HG02678 (cell line): Measurements from ENCODE around the gene NRG3.

Experiments
- ATAC-seq: cut with Tn5 transposase; IDR thresholded peaks from one replicate; pipeline ENCODE4 v1.9.1; 2021; ENCODE audit warnings: mild to moderate bottlenecking, moderate library complexity; ENCODE audit not compliant: unreplicated experiment

The NRG3 gene

DNA sequence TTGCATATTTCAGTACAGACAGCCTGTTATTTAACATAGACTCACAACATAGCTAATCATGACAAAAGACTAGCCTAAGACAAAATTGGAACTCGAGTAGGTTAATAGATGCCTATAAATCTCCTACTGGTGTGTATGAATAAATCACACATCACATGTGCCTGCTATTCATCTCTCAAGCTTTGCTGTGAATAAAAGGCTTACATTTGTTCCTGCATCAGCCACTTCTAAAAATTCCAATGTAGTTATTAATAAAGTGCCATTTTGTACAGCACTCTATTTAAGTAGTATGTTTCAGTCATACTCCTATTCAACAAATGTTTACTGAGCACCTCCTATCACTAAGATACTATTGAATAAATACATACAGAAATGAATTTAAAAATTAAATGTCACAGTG lies 486.3 kb downstream of the NRG3 start:
- no peak for ATAC-seq

DNA sequence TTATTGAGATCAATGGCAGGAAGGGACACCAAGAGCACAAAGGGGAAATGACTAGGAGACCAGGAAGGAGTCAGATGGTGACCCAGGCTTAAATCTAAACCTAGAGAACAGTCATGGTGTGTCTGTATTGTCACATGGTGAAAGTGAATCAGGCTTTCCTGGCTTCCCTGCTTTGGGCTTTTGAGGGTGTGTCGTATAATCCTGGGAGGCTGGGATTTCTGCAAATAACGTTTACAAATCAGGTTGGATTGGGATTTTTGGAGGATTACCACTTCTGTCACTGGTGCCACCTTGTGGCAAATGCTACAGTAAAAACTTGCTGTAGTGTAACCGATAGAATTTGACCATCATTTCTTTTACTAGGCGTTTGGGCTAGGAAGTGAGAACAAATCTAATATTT lies 502.6 kb downstream of the NRG3 start:
- no peak for ATAC-seq

DNA sequence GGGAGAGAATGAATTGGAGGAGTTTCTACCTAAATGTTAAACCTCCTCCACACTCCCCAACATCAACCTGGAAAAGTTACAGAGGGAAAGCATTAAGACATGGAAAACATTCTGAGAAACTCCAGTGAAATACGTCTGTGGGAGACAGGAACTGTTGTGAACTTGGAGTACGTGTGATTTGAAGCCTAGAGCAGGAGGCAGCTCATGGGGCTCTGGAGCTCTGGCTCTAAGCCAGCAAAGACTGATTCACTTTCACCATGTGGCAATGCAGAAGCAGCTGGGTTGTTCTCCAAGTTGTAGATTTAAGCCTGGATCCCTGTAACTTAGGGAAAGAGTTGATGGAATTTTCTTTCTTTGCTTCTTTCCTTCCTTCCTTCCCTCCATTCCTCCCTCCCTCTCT lies 503.2 kb downstream of the NRG3 start:
- no peak for ATAC-seq

DNA sequence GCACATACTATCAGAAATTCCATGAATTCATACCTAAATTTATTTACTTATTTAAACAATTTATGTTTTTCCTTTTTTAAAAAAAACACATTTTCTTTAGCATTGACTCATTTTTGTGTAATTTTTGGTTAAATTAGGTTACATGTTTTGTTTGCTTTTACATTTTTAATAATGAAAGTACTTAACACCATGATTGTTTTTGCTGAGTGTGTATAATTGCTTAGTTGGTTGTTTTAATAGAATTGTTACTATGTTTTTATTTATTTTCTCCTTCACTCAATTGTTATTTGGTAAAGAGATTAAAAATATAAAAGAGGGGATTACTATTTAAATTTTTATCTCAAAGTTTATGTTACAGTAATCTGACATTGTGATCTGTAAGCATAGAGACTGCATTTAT lies 508.4 kb downstream of the NRG3 start:
- no peak for ATAC-seq

DNA sequence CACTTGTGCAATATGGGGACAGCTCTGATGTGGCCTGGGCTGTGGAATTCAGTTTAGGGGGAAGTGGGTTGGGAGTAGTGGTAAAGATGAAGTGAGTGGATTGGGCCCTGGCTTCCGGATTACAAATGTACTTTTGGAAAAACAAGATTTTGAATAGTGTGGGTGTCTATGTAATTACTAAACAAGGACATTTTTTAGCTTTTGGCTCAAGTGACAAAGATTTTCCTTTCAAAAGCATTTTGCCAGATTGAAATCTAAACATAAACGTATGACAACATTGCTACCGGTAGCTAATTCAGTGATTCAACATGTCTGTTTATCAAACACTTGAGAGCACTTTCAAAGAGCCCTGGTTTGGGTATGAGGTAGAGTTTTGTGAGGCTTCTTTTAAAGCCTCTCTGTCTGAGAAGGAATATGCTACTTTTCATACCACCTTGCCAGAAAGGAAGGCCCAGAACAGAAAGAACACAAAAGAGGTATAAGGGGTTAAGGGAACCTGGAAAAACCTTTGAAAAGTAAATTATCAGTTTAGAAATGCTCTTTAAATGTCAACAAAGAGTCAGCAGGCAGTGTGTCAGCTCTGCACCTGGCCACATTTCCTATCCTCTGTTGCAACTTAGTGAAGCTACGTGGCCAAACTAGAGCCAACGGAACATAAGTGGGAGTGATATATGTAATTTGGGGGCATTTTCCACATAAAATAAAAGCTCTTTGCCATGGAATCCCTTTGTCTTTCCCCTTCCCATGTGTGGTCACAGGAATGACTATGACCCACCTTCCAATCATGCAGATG lies 516.1 kb downstream of the NRG3 start:
- ATAC-seq, result no peak

DNA sequence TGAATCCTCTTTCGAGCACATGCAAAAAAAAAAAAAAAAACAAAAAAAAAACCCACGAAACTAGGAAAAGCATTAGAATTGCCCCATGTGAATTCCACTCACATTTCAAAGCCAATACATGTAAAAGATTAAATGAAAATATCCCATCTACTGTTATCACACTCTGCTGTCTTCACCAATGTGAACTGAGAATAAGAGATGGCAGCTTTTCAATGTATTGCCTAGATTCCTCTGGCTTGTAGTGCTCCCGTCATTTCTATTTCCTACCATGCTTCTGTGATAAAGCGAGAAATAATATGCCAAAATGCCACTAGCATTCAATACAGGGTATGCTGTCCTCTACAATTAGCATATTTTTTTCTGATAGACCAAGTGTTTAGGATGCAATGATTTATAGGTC lies 517.0 kb downstream of the NRG3 start:
- ATAC-seq, result no peak

DNA sequence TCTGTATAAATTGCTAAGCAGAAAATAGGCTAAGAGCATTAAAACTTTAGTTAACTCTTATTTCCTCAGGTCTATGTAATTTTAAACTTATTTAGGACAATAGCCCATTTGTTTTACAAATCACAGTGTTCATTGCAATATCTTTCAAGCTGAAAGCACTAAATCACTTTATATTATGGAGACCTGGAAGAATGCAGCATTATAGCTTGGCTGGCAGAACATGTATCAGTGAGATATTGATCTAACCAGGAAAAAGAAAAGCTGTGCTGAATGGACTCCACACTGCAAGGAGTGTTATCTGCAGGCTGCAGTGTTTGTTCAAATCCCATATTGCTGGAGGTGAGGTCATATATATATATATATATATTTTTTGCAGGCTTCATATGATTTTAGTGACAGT lies 517.5 kb downstream of the NRG3 start:
- ATAC-seq, result no peak

DNA sequence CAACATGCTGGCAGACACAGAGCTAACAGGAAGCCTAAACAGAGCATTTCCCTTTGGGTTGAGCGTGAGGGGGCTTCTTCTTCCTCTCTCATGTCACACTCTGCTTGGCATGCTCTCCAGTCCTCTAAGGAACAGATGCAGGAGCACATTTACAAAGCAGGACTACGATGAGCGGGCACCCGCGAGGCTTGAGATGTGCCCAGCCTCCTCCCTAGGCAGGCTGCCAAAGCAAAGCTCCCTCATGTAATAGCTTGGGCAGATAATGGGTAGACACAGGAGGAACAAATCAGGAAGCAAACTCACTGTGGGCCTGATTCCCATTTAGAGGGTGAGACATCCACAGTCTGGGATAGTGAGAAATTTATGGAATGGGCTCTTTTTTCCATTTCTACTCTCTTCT lies 519.1 kb downstream of the NRG3 start:
- ATAC-seq, result no peak

DNA sequence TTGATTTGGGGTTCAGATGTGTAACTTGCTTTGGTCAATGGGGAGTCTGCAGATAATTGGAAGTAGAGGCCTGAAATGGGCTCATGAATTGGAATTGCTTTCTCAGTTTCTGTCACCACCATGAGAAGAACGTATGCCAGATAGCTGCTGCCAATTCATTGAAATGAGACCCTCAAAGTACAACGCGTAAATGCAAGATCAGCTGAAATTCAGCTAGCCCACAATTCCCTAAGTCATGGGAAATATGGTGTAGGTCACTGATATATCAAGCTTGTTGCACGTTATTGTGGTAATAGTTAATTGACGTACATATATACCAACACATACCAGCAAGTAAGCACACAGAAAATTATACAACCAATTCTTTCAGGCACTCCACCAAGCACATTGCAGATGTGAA lies 520.0 kb downstream of the NRG3 start:
- no peak for ATAC-seq

DNA sequence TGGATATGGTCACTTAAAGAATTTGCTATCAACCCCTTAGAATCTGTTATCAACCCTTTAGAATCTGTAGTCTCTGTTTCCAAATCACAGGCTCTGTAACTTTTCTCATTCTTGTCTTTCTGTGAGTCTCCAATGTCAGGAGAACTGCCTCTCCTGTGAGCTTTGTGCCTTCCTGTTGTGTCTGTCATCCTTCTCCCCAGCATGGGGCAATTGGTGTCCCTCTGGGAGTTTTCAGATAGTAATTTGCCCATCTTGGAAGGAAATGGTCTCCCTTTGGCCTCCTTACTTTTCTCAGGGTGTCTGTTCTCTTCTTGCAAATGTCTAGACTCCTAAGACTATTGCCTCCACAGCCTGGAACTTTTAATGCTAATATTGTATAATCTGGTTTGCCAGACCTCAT lies 521.9 kb downstream of the NRG3 start:
- no peak for ATAC-seq

DNA sequence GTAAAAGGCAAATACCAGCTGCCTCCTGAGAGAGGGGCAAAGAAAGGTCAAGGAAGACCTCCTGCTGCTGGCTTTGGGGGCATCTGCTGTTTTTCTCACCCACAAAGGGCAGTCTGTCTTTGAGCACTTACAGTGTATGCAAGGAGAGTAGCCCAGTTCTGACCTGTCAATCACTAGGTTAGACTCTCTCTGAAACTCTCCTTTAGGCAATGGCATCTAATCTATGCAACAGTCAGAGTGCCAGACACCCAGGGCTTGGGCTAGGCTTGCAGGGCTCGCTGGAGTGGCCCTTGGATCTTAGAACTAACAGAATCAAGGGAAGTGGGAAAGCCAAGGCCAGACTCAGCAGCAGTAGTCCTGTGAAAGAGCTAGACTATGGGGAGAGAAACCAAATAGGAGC lies 522.9 kb downstream of the NRG3 start:
- ATAC-seq, result no peak

DNA sequence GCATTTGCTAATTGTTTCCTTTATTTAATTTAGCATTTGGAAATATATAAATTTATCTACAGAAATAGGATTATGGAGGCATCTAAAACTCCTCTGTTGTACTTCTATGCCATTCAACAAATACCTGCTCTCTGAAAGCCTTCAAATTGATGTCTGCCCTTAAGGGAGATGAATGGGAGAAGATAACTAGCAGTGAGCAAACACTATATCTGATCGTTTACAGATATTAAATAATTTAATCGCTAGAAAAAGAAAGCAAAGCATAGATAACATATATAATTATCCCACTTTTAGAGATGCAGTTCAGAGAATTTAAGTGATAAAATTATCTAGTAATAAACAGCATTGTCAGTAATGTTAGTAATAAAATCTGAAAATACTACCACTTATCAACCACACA lies 524.9 kb downstream of the NRG3 start:
- ATAC-seq, result no peak

DNA sequence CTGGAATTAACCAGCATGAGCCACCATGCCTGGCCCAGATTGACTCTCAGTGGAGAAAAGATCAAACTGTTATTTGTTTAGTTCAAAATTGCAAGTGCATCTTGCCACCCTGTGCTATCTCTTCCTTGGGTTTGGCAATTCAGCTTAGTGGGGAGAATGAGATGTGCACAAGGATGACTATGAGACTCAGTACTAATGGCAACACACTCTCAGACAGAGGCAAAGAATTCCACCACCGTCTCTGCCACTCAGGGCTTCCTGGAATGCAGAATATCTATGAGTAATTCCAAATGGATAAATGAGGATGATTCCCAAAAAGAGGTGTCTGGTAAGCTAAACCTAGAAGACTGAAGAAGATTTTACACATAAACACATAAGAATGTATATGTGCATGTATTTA lies 525.8 kb downstream of the NRG3 start:
- no peak for ATAC-seq

DNA sequence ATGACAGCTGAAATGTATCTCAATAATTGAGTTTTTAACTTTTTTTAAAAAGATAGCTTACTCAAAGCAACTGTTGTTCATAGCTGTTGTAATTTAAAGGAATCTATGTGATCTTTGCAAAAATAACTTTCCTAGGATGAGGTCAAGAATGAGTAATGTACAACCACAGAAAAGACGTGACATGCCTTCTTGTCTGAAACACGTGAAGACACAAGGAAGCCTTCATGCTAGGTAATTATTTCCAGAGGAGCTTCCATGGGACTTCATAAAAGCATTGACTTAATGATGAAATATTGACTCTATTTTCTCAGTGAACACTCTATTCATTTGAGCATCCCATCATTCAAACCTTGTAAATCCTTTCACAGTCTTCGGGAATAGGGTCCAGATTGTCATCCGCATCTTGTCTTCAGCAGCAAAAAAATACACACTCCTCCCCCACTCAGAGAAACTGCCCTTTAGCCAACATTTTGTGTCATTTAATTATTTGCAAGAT lies 528.0 kb downstream of the NRG3 start:
- ATAC-seq, result no peak

DNA sequence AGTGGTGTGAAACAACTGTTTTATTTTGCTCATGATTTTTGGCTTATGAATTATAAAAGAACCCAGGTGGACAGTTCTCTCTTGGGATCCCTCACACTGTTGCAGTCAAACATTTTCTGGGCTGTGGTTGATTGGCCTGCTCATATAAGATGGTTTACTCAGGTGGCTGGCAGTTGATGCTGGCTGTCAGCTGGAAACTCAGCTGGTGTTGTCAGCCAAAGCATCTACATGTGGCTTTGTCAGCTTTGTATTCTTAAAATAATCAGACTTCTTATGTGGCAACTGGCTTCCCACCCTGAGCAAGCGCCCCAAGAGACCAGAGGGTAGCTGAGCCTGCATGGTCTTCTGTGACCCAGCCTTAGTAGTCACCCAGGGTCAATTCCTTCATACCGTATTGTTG lies 534.7 kb downstream of the NRG3 start:
- no peak for ATAC-seq

DNA sequence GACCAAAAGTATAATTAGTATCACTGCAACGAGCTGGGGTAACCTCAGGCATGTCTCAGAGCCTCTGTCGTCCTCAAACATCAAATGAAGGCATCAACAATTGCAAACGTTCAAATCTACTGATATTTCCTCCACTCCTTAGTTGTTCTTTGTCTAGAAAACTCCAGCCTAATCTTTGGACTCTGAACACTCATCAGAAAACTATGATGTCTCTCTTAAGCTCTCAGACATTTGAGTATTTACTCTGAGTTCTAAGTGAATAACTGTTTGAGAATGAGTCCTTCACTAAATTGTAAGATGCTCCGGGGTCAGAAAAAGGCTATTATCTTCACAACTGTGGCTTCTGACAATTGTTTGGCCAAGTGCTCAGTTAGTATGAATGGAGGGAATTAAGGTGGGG lies 536.4 kb downstream of the NRG3 start:
- no peak for ATAC-seq

DNA sequence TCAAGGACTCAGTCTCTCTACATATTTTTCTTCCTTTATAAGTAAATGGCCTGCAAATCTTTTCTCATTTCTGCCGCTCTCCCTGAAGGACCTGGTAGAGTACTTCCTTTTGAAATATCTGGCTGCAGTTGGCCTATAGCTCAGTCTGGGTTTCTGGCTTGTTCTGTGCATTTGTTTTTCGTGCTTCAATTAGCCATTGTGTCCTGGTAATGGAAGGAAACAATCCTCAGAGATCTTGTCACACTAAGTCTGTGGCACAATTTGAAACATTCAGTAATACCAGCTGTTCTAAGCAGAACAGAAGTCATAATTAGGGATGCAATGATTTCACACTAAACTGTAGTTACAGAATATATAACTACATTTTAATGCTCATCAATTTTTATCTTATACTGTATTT lies 545.0 kb downstream of the NRG3 start:
- ATAC-seq, result no peak

DNA sequence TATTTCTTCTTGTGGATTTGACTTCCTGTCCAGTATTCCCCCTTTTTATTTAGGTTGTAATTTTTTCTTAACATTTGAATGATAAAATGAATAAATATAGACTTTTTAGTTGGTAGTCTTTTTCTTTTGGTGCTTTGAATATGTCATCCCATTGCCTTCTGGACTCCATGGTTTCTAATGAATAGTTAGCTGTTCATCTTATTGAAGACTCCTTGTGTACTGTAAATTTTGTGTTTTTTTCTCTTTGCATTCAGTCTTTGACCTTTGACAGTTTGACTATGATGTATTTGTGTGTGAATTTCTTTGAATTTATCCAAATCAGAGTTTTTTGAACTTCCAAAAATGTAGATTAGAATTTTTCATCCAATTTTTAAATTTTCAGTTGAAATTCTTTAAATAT lies 554.3 kb downstream of the NRG3 start:
- no peak for ATAC-seq

DNA sequence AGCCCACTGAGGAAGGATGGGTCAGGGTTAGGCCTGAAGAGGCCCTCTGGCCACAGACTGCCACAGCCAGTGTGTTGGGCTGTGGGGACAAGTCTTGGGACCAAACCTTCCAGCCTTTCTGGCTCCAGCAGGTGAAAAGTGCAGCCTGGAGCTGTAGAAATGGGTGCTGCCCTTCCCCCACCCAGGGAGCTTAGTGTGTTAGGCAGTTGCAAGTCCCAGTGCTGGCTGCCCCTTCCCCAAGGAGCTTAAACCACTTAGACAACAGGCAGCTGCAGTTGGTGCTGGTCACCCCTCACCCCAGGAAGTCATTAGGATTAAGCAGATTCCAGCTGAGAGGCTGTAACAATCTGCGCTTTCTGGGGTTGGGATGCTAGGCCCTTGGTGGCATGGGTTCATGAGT lies 563.3 kb downstream of the NRG3 start:
- no peak for ATAC-seq

DNA sequence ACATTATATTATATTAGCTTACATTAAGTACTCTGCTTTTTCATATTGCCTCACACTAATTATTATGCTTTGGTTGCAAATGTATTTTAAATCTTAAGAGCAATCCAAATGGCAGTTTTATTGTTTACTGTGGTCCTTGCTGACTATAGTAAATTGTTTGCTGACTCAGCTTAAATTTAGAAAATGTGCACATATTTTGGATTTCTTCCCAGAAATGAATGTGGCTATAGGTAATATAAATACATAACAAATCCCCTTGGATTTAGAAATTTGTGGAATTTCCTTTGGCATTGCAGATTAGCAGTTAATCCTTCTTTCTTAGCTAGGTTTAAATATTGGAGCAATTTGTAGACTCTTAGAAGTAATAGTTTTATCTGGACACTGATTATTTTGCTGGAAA lies 565.8 kb downstream of the NRG3 start:
- no peak for ATAC-seq

DNA sequence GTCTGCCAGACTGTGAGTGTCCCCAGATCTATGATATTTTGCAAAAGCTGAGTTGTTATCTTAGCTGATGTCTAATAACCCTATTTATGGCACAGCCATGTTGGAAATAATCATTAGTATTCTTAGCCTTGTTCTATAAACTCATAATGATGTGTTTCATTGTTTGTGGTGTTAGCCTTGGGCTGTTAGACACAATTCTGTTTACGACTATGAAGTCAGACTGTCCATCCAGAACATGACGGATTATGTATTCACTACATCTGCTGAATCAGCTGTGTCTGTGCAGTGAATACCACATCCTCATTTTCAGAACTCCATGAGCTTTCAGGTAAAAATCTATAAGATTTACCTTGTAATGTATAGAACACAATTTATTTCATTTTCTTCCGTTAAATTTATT lies 577.1 kb downstream of the NRG3 start:
- ATAC-seq, result no peak

DNA sequence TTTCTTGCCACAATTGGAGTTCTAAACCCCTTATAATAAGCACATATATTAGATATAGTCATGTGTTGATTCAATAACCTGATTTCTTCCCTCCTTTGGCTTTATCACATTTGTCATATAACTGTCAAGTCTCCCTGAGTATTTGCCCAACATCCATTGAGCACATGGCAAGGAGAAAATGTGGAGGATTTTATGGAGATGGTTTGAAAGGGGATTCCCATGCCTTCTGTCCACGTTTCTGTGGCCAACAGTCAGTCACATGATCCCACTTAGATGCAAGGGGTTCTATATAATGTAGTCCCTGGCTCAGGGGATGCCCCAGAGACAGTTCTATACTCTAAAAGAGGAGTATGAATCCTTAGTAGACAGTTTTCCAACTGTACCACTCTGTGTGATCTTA lies 577.7 kb downstream of the NRG3 start:
- no peak for ATAC-seq

DNA sequence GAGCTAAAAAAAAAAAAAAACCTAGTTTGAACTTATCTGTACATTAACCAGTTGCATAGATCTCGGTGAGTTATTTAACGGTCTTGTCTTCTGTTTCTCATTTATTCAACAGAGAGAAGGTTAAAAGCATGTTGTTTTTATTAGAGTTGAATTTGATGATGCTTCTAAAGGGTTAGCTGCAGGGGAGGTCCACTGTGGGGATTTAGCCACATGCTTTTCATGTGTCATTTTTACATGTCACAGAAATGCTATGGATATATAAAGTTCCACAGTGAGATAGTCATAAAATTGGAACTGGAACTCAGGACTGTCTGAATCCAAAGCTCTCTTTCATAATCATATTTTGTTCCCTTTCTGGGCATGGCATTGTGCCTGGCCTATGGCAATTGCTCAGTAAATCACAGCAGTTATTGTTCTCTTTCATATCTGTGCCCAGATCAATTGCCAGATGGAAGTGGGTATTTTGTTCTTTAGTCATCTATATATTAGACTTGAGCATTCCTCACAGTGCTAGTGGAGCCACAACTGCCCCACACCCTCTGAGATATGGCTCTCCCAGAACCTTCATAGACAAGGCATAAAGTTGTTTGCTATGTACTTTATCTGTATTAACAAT lies 578.8 kb downstream of the NRG3 start:
- ATAC-seq, result no peak
